ENCODE data around the gene ARAP1.
A peak's percentile ranks its signal among the peaks of the same experiment; 100 is the strongest.

Gene ARAP1

GRCh38 chr11:72702096-72702495 lies 50.1 kb downstream of the ARAP1 start:
- DNase-seq: no peak

GRCh38 chr11:72701466-72701865 lies 50.7 kb downstream of the ARAP1 start:
- no peak for DNase-seq

GRCh38 chr11:72700146-72700545 lies 52.1 kb downstream of the ARAP1 start:
- no peak for DNase-seq

GRCh38 chr11:72697814-72698213 lies 54.4 kb downstream of the ARAP1 start:
- no peak for DNase-seq

- DNase-seq: no peak
These were observed 55.1 kb downstream of the ARAP1 start for GRCh38 chr11:72696866-72697700.

GRCh38 chr11:72695354-72695753 lies 56.9 kb downstream of the ARAP1 start:
- DNase-seq: no peak

GRCh38 chr11:72693271-72693968 lies 58.8 kb downstream of the ARAP1 start:
- DNase-seq: no peak

- DNase-seq: no peak
These were observed 59.5 kb downstream of the ARAP1 start for GRCh38 chr11:72692498-72693237.

- DNase-seq: no peak
These were observed 62.0 kb downstream of the ARAP1 start for GRCh38 chr11:72690166-72690565.

GRCh38 chr11:72688929-72689328 lies 63.3 kb downstream of the ARAP1 start:
- no peak for DNase-seq

- no peak for DNase-seq
These were observed 63.7 kb downstream of the ARAP1 start for GRCh38 chr11:72688486-72688885.

- no peak for DNase-seq
These were observed 64.9 kb downstream of the ARAP1 start for GRCh38 chr11:72687326-72687725.

- no peak for DNase-seq
These were observed 65.5 kb downstream of the ARAP1 start for GRCh38 chr11:72686639-72687220.

GRCh38 chr11:72685560-72686480 lies 66.4 kb downstream of the ARAP1 start:
- no peak for DNase-seq

GRCh38 chr11:72684236-72684912 lies 67.8 kb downstream of the ARAP1 start:
- peak; percentile 20 for DNase-seq

GRCh38 chr11:72683782-72684200 lies 68.4 kb downstream of the ARAP1 start:
- DNase-seq: peak; percentile 52

- no peak for DNase-seq
These were observed 69.4 kb downstream of the ARAP1 start for GRCh38 chr11:72682858-72683243.

- no peak for DNase-seq
These were observed 69.9 kb downstream of the ARAP1 start for GRCh38 chr11:72682238-72682857.

- DNase-seq: no peak
These were observed 70.7 kb downstream of the ARAP1 start for GRCh38 chr11:72681226-72682153.

- no peak for DNase-seq
These were observed 71.5 kb downstream of the ARAP1 start for GRCh38 chr11:72680624-72681158.
